ENCODE results near the gene PCNP. TPM values are rescaled to one million over a fixed set of nuclear protein-coding genes. Genes with fewer than 3 reads are reported as not detected.

Gene PCNP
- total and polyA plus RNA-seq, 2 donors (not counting 1 experiment from before 2014, with no cell fraction given) = 116 to 129 TPM

DNA sequence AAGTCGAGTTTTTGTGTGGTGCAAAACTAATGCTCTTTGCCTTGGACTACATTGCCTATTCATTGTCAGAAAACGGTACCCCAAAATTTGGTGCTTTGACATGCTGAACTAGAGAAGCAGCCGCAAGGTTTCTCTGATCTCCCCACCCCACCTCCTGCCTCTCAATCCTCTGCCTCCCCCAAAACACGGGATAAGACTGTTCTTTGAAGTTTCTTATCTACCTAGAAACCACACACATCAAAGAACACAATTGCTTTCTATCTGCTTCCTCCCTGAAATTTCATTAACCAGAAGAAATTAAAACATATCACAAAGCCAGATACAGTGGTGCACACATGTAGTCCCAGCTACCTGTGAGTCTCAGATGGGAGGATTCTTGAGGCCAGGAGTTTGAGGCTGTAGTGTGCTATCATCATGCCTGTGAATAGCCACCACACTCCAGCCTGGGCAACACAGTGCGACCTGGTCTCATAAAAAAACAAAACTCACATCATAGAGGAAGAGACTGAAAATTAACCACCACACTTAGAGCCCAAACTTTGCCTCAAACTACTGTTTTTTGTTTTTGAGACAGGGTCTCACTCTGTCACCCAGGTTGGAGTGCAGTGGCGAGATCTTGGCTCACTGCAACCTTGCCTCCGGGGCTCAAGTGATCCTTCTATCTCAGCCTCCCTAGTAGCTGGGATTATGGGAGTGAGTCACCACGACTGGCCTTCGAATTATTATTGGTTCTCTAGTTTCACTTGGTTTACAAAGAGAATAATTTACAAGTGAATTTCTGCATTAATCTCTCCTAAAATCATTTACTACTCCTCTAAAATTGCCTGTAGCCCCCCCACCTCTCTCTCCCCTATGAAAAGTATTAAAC, 2.7 kb upstream of the PCNP start:
- H3K4me1 ChIP-seq (ENCODE audit: control insufficient read depth, extremely low read depth, insufficient read depth, low read length) = peaks cover 2% of the 10 kb centered on the region
- H3K79me2 ChIP-seq (ENCODE audit: control insufficient read depth, insufficient read depth, low read length) = peaks cover 22% of the 10 kb centered on the region
- no peaks in the 10 kb centered on the region for H3K36me3 ChIP-seq (ENCODE audit: control insufficient read depth, insufficient read depth, low read length)
- TF ChIP-seq, protein P1, sequence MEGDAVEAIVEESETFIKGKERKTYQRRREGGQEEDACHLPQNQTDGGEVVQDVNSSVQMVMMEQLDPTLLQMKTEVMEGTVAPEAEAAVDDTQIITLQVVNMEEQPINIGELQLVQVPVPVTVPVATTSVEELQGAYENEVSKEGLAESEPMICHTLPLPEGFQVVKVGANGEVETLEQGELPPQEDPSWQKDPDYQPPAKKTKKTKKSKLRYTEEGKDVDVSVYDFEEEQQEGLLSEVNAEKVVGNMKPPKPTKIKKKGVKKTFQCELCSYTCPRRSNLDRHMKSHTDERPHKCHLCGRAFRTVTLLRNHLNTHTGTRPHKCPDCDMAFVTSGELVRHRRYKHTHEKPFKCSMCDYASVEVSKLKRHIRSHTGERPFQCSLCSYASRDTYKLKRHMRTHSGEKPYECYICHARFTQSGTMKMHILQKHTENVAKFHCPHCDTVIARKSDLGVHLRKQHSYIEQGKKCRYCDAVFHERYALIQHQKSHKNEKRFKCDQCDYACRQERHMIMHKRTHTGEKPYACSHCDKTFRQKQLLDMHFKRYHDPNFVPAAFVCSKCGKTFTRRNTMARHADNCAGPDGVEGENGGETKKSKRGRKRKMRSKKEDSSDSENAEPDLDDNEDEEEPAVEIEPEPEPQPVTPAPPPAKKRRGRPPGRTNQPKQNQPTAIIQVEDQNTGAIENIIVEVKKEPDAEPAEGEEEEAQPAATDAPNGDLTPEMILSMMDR (conservative IDR thresholded peaks at IDR 0.05 in 1 of 2, IDR thresholded peaks at IDR 0.05 in 1 of 2; ENCODE audit: low read depth in 1 of 2, low read length in 2 of 2) = no peak
- H3K4me3 ChIP-seq (replicated peaks in 1 of 4; ENCODE audit: control extremely low read depth in 1 of 4, insufficient read depth in 1 of 4, low read depth in 3 of 4, low read length in 4 of 4) = no peak overlapping the region
- no peak for DNase-seq (ENCODE audit: low read depth in 2 of 2)
- no peak overlapping the region for H3K4me2 ChIP-seq (ENCODE audit: extremely low read depth, insufficient read depth, low read length)
- H3K27me3 ChIP-seq (ENCODE audit: control insufficient read depth, insufficient read depth, low read length) = no peaks in the 10 kb centered on the region
- no peaks in the 10 kb centered on the region for H4K20me1 ChIP-seq (ENCODE audit: control insufficient read depth, extremely low read depth, insufficient read depth, low read length)
- H2AFZ ChIP-seq (ENCODE audit: low read length) = peak overlapping the region; percentile 7
- no peak overlapping the region for H3K27ac ChIP-seq (ENCODE audit: insufficient read depth, low read length)
- no peak overlapping the region for H3K9ac ChIP-seq (ENCODE audit: insufficient read depth, low read length)
- H3K9me3 ChIP-seq (ENCODE audit: control insufficient read depth, insufficient read depth, low read depth, low read length) = no peaks in the 10 kb centered on the region

DNA sequence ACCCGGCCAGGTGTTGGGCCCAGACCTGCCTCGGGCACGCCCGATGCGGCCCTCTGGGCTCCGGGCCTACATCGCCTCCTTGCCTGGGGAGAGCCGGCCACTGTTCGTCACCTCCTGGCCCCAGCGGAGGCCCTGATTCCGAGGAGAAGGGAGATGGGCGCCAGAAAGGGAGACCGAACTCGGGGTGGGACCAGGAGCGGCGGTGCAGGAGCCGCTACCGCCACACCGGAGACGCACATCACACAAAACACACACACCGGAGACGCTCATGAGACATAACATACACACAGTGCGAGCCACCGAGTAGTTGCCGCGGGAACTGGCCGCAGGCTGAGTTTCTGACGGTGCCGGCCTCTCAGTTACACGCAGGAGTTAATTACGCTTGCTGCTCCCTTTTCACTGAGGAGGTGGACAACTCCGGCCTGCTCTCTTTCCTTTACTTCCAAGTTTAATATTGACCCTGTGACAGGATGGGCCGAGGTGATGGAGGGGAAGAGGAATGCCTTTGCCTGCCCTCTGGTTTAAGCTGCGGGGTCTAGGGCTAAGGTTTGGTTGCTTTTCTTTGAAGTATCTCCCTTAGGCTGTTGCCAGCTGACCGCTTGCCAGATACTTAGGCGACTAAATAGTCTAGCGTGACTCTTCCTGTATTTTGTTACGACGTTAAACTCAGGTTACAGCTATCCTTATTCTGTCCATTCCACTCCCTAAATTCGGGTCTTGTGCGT, 570 bp downstream of the PCNP start:
- Histone ChIP-seq H3K4me3 (replicated peaks in 1 of 4; ENCODE audit: control extremely low read depth in 1 of 4, insufficient read depth in 1 of 4, low read depth in 3 of 4, low read length in 4 of 4) (peak overlapping the region; percentile 91 to 100 (median 99)), H3K9me3 (ENCODE audit: control insufficient read depth, insufficient read depth, low read depth, low read length) (no peaks in the 10 kb centered on the region), H3K4me2 (ENCODE audit: extremely low read depth, insufficient read depth, low read length) (peak overlapping the region; percentile 90), H3K36me3 (ENCODE audit: control insufficient read depth, insufficient read depth, low read length) (peaks cover 2% of the 10 kb centered on the region), H4K20me1 (ENCODE audit: control insufficient read depth, extremely low read depth, insufficient read depth, low read length) (no peaks in the 10 kb centered on the region), H3K4me1 (ENCODE audit: control insufficient read depth, extremely low read depth, insufficient read depth, low read length) (peaks cover 2% of the 10 kb centered on the region), H3K9ac (ENCODE audit: insufficient read depth, low read length) (peak overlapping the region; percentile 93), H2AFZ (ENCODE audit: low read length) (peak overlapping the region; percentile 47), H3K79me2 (ENCODE audit: control insufficient read depth, insufficient read depth, low read length) (peaks cover 53% of the 10 kb centered on the region), H3K27ac (ENCODE audit: insufficient read depth, low read length) (peak overlapping the region; percentile 97), H3K27me3 (ENCODE audit: control insufficient read depth, insufficient read depth, low read length) (no peaks in the 10 kb centered on the region)
- DNase-seq (ENCODE audit: low read depth in 2 of 2) = peak; percentile 61 to 67
- TF ChIP-seq, protein P1 (conservative IDR thresholded peaks at IDR 0.05 in 1 of 2, IDR thresholded peaks at IDR 0.05 in 1 of 2; ENCODE audit: low read depth in 1 of 2, low read length in 2 of 2) = no peak
- no peak for TF ChIP-seq EZH2 (IDR thresholded peaks at IDR 0.05; ENCODE audit: low read length, missing control alignments)

DNA sequence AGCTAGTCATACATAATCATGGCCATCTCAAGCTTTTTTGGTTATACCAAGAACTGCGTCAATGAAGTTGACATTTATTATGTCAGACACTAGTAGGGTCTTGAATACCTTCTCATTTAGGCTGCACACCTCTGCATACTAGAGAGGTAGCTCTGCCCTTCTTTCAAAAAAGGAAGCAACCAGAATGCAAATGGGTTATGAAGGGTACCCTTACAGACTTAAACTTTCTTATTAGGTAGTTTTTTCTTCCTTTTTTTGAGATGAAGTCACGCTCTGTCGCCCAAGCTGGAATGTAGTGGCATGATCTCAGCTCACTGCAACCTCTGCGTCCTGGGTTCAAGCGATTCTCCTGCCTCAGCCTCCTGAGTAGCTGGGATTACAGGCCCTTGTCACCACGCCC, 3.3 kb downstream of the PCNP start:
- Histone ChIP-seq H3K4me2 (ENCODE audit: extremely low read depth, insufficient read depth, low read length) (no peak overlapping the region), H3K27me3 (ENCODE audit: control insufficient read depth, insufficient read depth, low read length) (no peaks in the 10 kb centered on the region), H3K4me3 (replicated peaks in 1 of 4; ENCODE audit: control extremely low read depth in 1 of 4, insufficient read depth in 1 of 4, low read depth in 3 of 4, low read length in 4 of 4) (no peak overlapping the region), H3K27ac (ENCODE audit: insufficient read depth, low read length) (no peak overlapping the region), H4K20me1 (ENCODE audit: control insufficient read depth, extremely low read depth, insufficient read depth, low read length) (no peaks in the 10 kb centered on the region), H3K9ac (ENCODE audit: insufficient read depth, low read length) (no peak overlapping the region), H3K79me2 (ENCODE audit: control insufficient read depth, insufficient read depth, low read length) (peaks cover 72% of the 10 kb centered on the region), H3K9me3 (ENCODE audit: control insufficient read depth, insufficient read depth, low read depth, low read length) (no peaks in the 10 kb centered on the region), H3K36me3 (ENCODE audit: control insufficient read depth, insufficient read depth, low read length) (peaks cover 2% of the 10 kb centered on the region), H3K4me1 (ENCODE audit: control insufficient read depth, extremely low read depth, insufficient read depth, low read length) (peaks cover 2% of the 10 kb centered on the region), H2AFZ (ENCODE audit: low read length) (no peak overlapping the region)
- DNase-seq (ENCODE audit: low read depth in 2 of 2) = no peak
- TF ChIP-seq, protein P1 (conservative IDR thresholded peaks at IDR 0.05 in 1 of 2, IDR thresholded peaks at IDR 0.05 in 1 of 2; ENCODE audit: low read depth in 1 of 2, low read length in 2 of 2) = no peak
- no peak for TF ChIP-seq EZH2 (IDR thresholded peaks at IDR 0.05; ENCODE audit: low read length, missing control alignments)
